Astrocyte (in vitro differentiated cells and primary cell): ENCODE data around the gene AKAP1. TPM values are rescaled to one million over a fixed set of nuclear protein-coding genes. Genes with fewer than 3 reads are reported as not detected.

ENCODE experiments used
- DNase-seq: peaks from one replicate; pipeline ENCODE4 v3.0.0-alpha.2; 2010; ENCODE audit warnings: low read depth
- FAIRE-seq: peaks from 2 replicates; lab custom pipeline; 2011; peaks lifted over from hg19 to GRCh38; lab: Jason Lieb, UNC
- H2AFZ ChIP-seq: 2 replicates; pipeline ENCODE4 v1.6.0; 2012; ENCODE audit warnings: low read depth, low read length, inconsistent platforms
- H3K27ac ChIP-seq: 2 replicates; pipeline ENCODE4 v1.5.1; 2011; ENCODE audit warnings: low read depth, low read length, inconsistent platforms
- H3K27me3 ChIP-seq: 2 replicates; pipeline ENCODE4 v1.6.0; 2011; ENCODE audit warnings: low read length, inconsistent platforms; ENCODE audit not compliant: insufficient read depth
- H3K36me3 ChIP-seq: 2 replicates; pipeline ENCODE4 v1.5.1; 2011; ENCODE audit warnings: low read length, inconsistent platforms; ENCODE audit not compliant: insufficient read depth
- H3K4me1 ChIP-seq: 2 replicates; pipeline ENCODE4 v1.5.1; 2011; ENCODE audit warnings: low read length, inconsistent platforms; ENCODE audit not compliant: insufficient read depth
- H3K4me2 ChIP-seq: 2 replicates; pipeline ENCODE4 v1.6.0; 2012; ENCODE audit warnings: low read length, inconsistent platforms
- H3K4me3 ChIP-seq: 2 replicates; pipeline ENCODE4 v1.5.1; 2011; ENCODE audit warnings: low read depth, mild to moderate bottlenecking, low read length, inconsistent platforms; ENCODE audit not compliant: insufficient read depth
- H3K79me2 ChIP-seq: 2 replicates; pipeline ENCODE4 v1.6.0; 2012; ENCODE audit warnings: mild to moderate bottlenecking, low read length, inconsistent platforms; ENCODE audit not compliant: insufficient read depth
- H3K9ac ChIP-seq: 2 replicates; pipeline ENCODE4 v1.6.0; 2012; ENCODE audit warnings: mild to moderate bottlenecking, low read length, inconsistent platforms
- H3K9me3 ChIP-seq: 2 replicates; pipeline ENCODE4 v1.5.1; 2012; ENCODE audit warnings: low read depth, mild to moderate bottlenecking, low read length, inconsistent platforms; ENCODE audit not compliant: insufficient read depth
- H4K20me1 ChIP-seq: 2 replicates; pipeline ENCODE4 v1.6.0; 2012; ENCODE audit warnings: low read length, inconsistent platforms; ENCODE audit not compliant: insufficient read depth
- H3K27ac Mint-ChIP-seq: one replicate; pipeline ENCODE4 v1.8.0; 2021; ENCODE audit warnings: mild to moderate bottlenecking, mixed read lengths; ENCODE audit not compliant: unreplicated experiment
- H3K27me3 Mint-ChIP-seq: one replicate; pipeline ENCODE4 v1.8.0; 2021; ENCODE audit warnings: low read depth, mixed read lengths; ENCODE audit not compliant: unreplicated experiment
- H3K36me3 Mint-ChIP-seq: one replicate; pipeline ENCODE4 v1.8.0; 2021; ENCODE audit warnings: low read depth, mixed read lengths; ENCODE audit not compliant: unreplicated experiment
- H3K4me1 Mint-ChIP-seq: one replicate; pipeline ENCODE4 v1.8.0; 2021; ENCODE audit warnings: low read depth, mixed read lengths; ENCODE audit not compliant: unreplicated experiment
- H3K4me3 Mint-ChIP-seq: one replicate; pipeline ENCODE4 v1.8.0; 2021; ENCODE audit warnings: mild to moderate bottlenecking, moderate library complexity, mixed read lengths; ENCODE audit not compliant: unreplicated experiment
- H3K9me3 Mint-ChIP-seq: one replicate; pipeline ENCODE4 v1.8.0; 2021; ENCODE audit warnings: mild to moderate bottlenecking, mixed read lengths; ENCODE audit not compliant: unreplicated experiment
- CTCF ChIP-seq: IDR thresholded peaks from 2 replicates; pipeline ENCODE4 v1.5.1; 2011; ENCODE audit warnings: low read depth, mild to moderate bottlenecking, inconsistent platforms, low read length, moderate library complexity; ENCODE audit not compliant: insufficient read depth
- EZH2 ChIP-seq: IDR thresholded peaks from 2 replicates; pipeline ENCODE4 v1.6.1; 2012; ENCODE audit warnings: mild to moderate bottlenecking, low read length, inconsistent platforms; ENCODE audit not compliant: insufficient read depth
- total RNA-seq: library from RNA; stranded (reverse); gene quantifications from 2 replicates; pipeline ENCODE4 v1.2.1, GENCODE V29; 2021

Gene AKAP1
- total RNA-seq, 1 donor from 2014 or later: 12.5 TPM

GRCh38 chr17:57085448-57086068 is 512 bp downstream of the AKAP1 start:
- DNase-seq (no peak), FAIRE-seq (no peak)
- Mint-ChIP-seq H3K9me3 (no peaks in the 10 kb centered on the region), H3K27ac (no peak overlapping the region), H3K27me3 (peaks cover 2% of the 10 kb centered on the region), H3K4me3 (peak overlapping the region; percentile 85), H3K36me3 (no peaks in the 10 kb centered on the region), H3K4me1 (no peaks in the 10 kb centered on the region)
- peak overlapping the region; percentile 96 for H3K9ac ChIP-seq
- H3K4me2 ChIP-seq: peak overlapping the region; percentile 93
- TF ChIP-seq CTCF: no peak
- TF ChIP-seq EZH2: no peak
- no peaks in the 10 kb centered on the region for H3K9me3 ChIP-seq
- peak overlapping the region; percentile 90 for H2AFZ ChIP-seq
- H4K20me1 ChIP-seq: peaks cover 34% of the 10 kb centered on the region
- H3K27me3 ChIP-seq: no peaks in the 10 kb centered on the region
- H3K4me1 ChIP-seq: peaks cover 10% of the 10 kb centered on the region
- H3K36me3 ChIP-seq: no peaks in the 10 kb centered on the region
- peaks cover 35% of the 10 kb centered on the region for H3K79me2 ChIP-seq
- H3K27ac ChIP-seq: peak overlapping the region; percentile 5
- peak overlapping the region; percentile 90 for H3K4me3 ChIP-seq

GRCh38 chr17:57086069-57086930 is 1.3 kb downstream of the AKAP1 start:
- Histone ChIP-seq H4K20me1 (peaks cover 41% of the 10 kb centered on the region), H3K4me3 (peak overlapping the region; percentile 90), H3K4me2 (peak overlapping the region; percentile 93), H3K4me1 (peaks cover 10% of the 10 kb centered on the region), H3K79me2 (peaks cover 41% of the 10 kb centered on the region), H3K27ac (peak overlapping the region; percentile 5), H3K9me3 (no peaks in the 10 kb centered on the region), H2AFZ (peak overlapping the region; percentile 90), H3K36me3 (no peaks in the 10 kb centered on the region), H3K9ac (peak overlapping the region; percentile 96), H3K27me3 (no peaks in the 10 kb centered on the region)
- no peaks in the 10 kb centered on the region for H3K4me1 Mint-ChIP-seq
- FAIRE-seq (no peak), DNase-seq (no peak)
- no peak for TF ChIP-seq EZH2
- no peak for TF ChIP-seq CTCF
- no peaks in the 10 kb centered on the region for H3K9me3 Mint-ChIP-seq
- H3K4me3 Mint-ChIP-seq: peak overlapping the region; percentile 85
- no peaks in the 10 kb centered on the region for H3K36me3 Mint-ChIP-seq
- H3K27me3 Mint-ChIP-seq: peaks cover 2% of the 10 kb centered on the region
- H3K27ac Mint-ChIP-seq: peak overlapping the region; percentile 4
